Left lobe of liver (tissue), 2 donors: Measurements from ENCODE around the gene OR4N5. TPM values are rescaled to one million over a fixed set of nuclear protein-coding genes. Genes with fewer than 3 reads are reported as not detected.
"Not testable (repeated sequence)": the region's sequence is repeated elsewhere in the genome, so short reads cannot be mapped to it uniquely, and the experiment has no call there.

Experiments used
- ATAC-seq: fragments of 200-7000 bp; cut with Tn5 transposase; one replicate; pipeline ENCODE4 v1.9.1; 2020; ENCODE audit warnings: mild to moderate bottlenecking, moderate library complexity
- DNase-seq: peaks from one replicate; pipeline ENCODE4 v3.0.0-alpha.2; 2020; ENCODE audit warnings: low spot score
- total RNA-seq: library from RNA; stranded (reverse); gene quantifications from one replicate; pipeline ENCODE4 v1.2.1, GENCODE V29; 2021
- donor health status: DM: no; HTN: no; CAD: no; lungs with moderate emphysema.
- donor health status: DM: no; HTN: yes; CAD: no.

Gene OR4N5
- not detected for total RNA-seq

- ATAC-seq (no peak), DNase-seq (no peak)
These were observed at the start of gene OR4N5 for GRCh38 chr14:20138520-20138919. Gene OR4N5 (plus strand): TSS chr14:20138820. CDS start chr14:20143736, 4,916 bp downstream.

- ATAC-seq (no peak), DNase-seq (no peak)
These were observed 46.6 kb upstream of the OR4N5 start for GRCh38 chr14:20092050-20092449.

- ATAC-seq, result no peak
These were observed 45.2 kb upstream of the OR4N5 start for GRCh38 chr14:20093442-20093841.

GRCh38 chr14:20098926-20099770 is 39.5 kb upstream of the OR4N5 start:
- ATAC-seq, DNase-seq: not testable (repeated sequence)

More at GRCh38 chr14:20093442-20093841, 45.2 kb upstream of the OR4N5 start:
- DNase-seq, result no peak

GRCh38 chr14:20110438-20110837 is 28.2 kb upstream of the OR4N5 start, which contains the start of gene OR4K17:
Gene OR4K17 (plus strand): TSS chr14:20110739. CDS start chr14:20117500, 6,761 bp downstream.
- DNase-seq (no peak), ATAC-seq (no peak)

- DNase-seq (no peak), ATAC-seq (no peak)
These were observed 26.3 kb upstream of the OR4N5 start for GRCh38 chr14:20112321-20112720.

GRCh38 chr14:20116748-20117147 is 21.9 kb upstream of the OR4N5 start:
- DNase-seq (no peak), ATAC-seq (no peak)

GRCh38 chr14:20118795-20119194 is 19.8 kb upstream of the OR4N5 start:
- DNase-seq, result no peak
- no peak for ATAC-seq

GRCh38 chr14:20143911-20144310 is 5.3 kb downstream of the OR4N5 start:
- ATAC-seq, result no peak

GRCh38 chr14:20144820-20145219 is 6.2 kb downstream of the OR4N5 start:
- no peak for DNase-seq
- ATAC-seq, result no peak

More at GRCh38 chr14:20143911-20144310, 5.3 kb downstream of the OR4N5 start:
- DNase-seq, result no peak

GRCh38 chr14:20164462-20164861 is 25.8 kb downstream of the OR4N5 start:
- no peak for ATAC-seq
- no peak for DNase-seq

GRCh38 chr14:20167091-20167490 is 28.5 kb downstream of the OR4N5 start:
- ATAC-seq (no peak), DNase-seq (no peak)

- not testable (repeated sequence) for DNase-seq, ATAC-seq
These were observed 31.2 kb downstream of the OR4N5 start for GRCh38 chr14:20169852-20170251.

GRCh38 chr14:20174205-20174604 is 35.6 kb downstream of the OR4N5 start:
- DNase-seq, ATAC-seq: not testable (repeated sequence)

- ATAC-seq (no peak), DNase-seq (no peak)
These were observed 37.7 kb downstream of the OR4N5 start for GRCh38 chr14:20176330-20176729.

GRCh38 chr14:20177433-20177974 is 38.9 kb downstream of the OR4N5 start:
- DNase-seq (no peak), ATAC-seq (no peak)

GRCh38 chr14:20179218-20179617 is 40.6 kb downstream of the OR4N5 start:
- DNase-seq (no peak), ATAC-seq (peak; percentile 44)

GRCh38 chr14:20179880-20180279 is 41.3 kb downstream of the OR4N5 start:
- DNase-seq (no peak), ATAC-seq (no peak)

- ATAC-seq, result no peak
- DNase-seq, result no peak
These were observed 41.9 kb downstream of the OR4N5 start for GRCh38 chr14:20180486-20180885.

- no peak for DNase-seq
- ATAC-seq, result no peak
These were observed 45.6 kb downstream of the OR4N5 start for GRCh38 chr14:20184181-20184580.

- DNase-seq (no peak), ATAC-seq (no peak)
These were observed 52.0 kb downstream of the OR4N5 start, which contains the start of gene OR11G2 for GRCh38 chr14:20190596-20190995. Gene OR11G2 (plus strand): TSS chr14:20190896. CDS start chr14:20197438, 6,542 bp downstream.

GRCh38 chr14:20191396-20191795 is 52.8 kb downstream of the OR4N5 start:
- no peak for DNase-seq
- ATAC-seq, result no peak
